ENCODE results near the gene ZNF32. TPM values are rescaled to one million over a fixed set of nuclear protein-coding genes. Genes with fewer than 3 reads are reported as not detected.

Gene ZNF32
- total and polyA plus RNA-seq, 2 of the 8 experiments (the other 6 are each of a cell fraction or from before 2014, with no cell fraction given), result 17.2 to 22.5 TPM

- Histone ChIP-seq H3K79me2 (ENCODE audit: control insufficient read depth in 1 of 2, insufficient read depth in 2 of 2, low read length in 2 of 2) (no peaks in the 10 kb centered on the region), H2AFZ (ENCODE audit: low read length) (no peak overlapping the region), H4K20me1 (replicated peaks in 1 of 2; ENCODE audit: control insufficient read depth in 1 of 2, insufficient read depth in 2 of 2, low read length in 2 of 2) (no peaks in the 10 kb centered on the region), H2BK20ac (ENCODE audit: low read length) (no peak overlapping the region), H3K27me3 (replicated peaks in 1 of 4; ENCODE audit: control insufficient read depth in 3 of 4, extremely low read depth in 1 of 4, insufficient read depth in 3 of 4, low read length in 3 of 4) (no peaks in the 10 kb centered on the region; a peak in 1 of 7 replicates), H2BK12ac (ENCODE audit: low read depth, low read length) (no peak overlapping the region), H3K23ac (ENCODE audit: insufficient read length) (no peak overlapping the region), H3K36me3 (ENCODE audit: control insufficient read depth in 2 of 4, insufficient read depth in 4 of 4, low read length in 3 of 4) (no peaks in the 10 kb centered on the region), H4K5ac (ENCODE audit: insufficient read length, low read depth, low read length) (no peak overlapping the region), H4K91ac (replicated peaks; ENCODE audit: insufficient read length, low read length) (no peak overlapping the region), H2BK120ac (replicated peaks; ENCODE audit: low read depth, low read length) (no peak overlapping the region), H2BK5ac (ENCODE audit: low read depth, low read length) (no peak overlapping the region), H3K18ac (ENCODE audit: extremely low read depth, low read length) (no peak overlapping the region), H2AK5ac (ENCODE audit: low read depth, low read length) (no peak overlapping the region), H3K27ac (ENCODE audit: low read depth, low read length) (no peak overlapping the region), H3K4me3 (ENCODE audit: extremely low read depth in 1 of 4, insufficient read depth in 2 of 4, low read depth in 3 of 4, low read length in 4 of 4) (no peak overlapping the region), H3K9ac (replicated peaks in 1 of 4; ENCODE audit: extremely low read depth in 1 of 4, low read depth in 3 of 4, low read length in 3 of 4) (no peak overlapping the region), H4K8ac (ENCODE audit: extremely low read depth, insufficient read depth, low read length) (no peak overlapping the region), H3K4me1 (replicated peaks in 1 of 4; ENCODE audit: control insufficient read depth in 3 of 4, insufficient read depth in 4 of 4, low read length in 3 of 4) (no peaks in the 10 kb centered on the region), H3K4me2 (ENCODE audit: insufficient read depth in 1 of 2, low read depth in 2 of 2, low read length in 2 of 2) (no peak overlapping the region), H3K23me2 (ENCODE audit: low read depth, low read length) (no peaks in the 10 kb centered on the region), H3K9me3 (ENCODE audit: insufficient read depth in 2 of 2, low read depth in 1 of 2, low read length in 1 of 2) (peaks cover 29 to 45% of the 10 kb centered on the region in 2 experiments), H3K4ac (replicated peaks; ENCODE audit: insufficient read length, low read depth, low read length) (no peak overlapping the region), H3K56ac (replicated peaks; ENCODE audit: insufficient read length, low read depth, low read length) (no peak overlapping the region), H2BK15ac (ENCODE audit: low read length) (no peak overlapping the region), H3K14ac (ENCODE audit: insufficient read length) (no peak overlapping the region), H3K79me1 (ENCODE audit: low read depth, low read length) (no peaks in the 10 kb centered on the region)
- no peak for FAIRE-seq
- POLR2A ChIA-PET (ENCODE audit: partially characterized antibody), result no interaction called here
- no peak for TF ChIP-seq RFX5 (IDR thresholded peaks at IDR 0.05; ENCODE audit: borderline replicate concordance, low read depth, low read length)
- no peak for TF ChIP-seq EZH2 (IDR thresholded peaks at IDR 0.05; ENCODE audit: low read depth, low read length, severe bottlenecking)
- TF ChIP-seq CBX5 (IDR thresholded peaks at IDR 0.05; ENCODE audit: low read depth, low read length), result no peak
- TF ChIP-seq POLR2AphosphoS5 (IDR thresholded peaks at IDR 0.05; ENCODE audit: low read depth, low read length), result no peak
- no peak for TF ChIP-seq MAX (IDR thresholded peaks at IDR 0.05)
- CTCF ChIA-PET (ENCODE audit: partially characterized antibody), result no interaction called here
- 90% methylated on average over 2 of the region's 2 CpGs; no CpG with 5 or more reads in 1 of the 2 experiments for WGBS, 2 experiments (ENCODE audit: extremely low coverage in 1 of 2, insufficient coverage in 1 of 2, insufficient read length in 1 of 2, insufficient replicate concordance in 2 of 2, low coverage in 1 of 2, low lambda C conversion rate in 2 of 2, missing lambda C conversion rate in 1 of 2)
- DNase-seq (ENCODE audit: low read depth in 1 of 2, low spot score in 2 of 2), result no peak
These were observed 50.2 kb downstream of the ZNF32 start for GRCh38 chr10:43598446-43598845.
